SK-N-MC (cell line): ENCODE data around the gene SEPTIN8.

Experiments used
- DNase-seq: peaks from one replicate; pipeline ENCODE4 v3.0.0-alpha.2; 2011; ENCODE audit warnings: low read depth, low spot score
- H3K27ac ChIP-seq: fragments of 200-600 bp; sonication (generic); 2 replicates; pipeline ENCODE4 v1.5.1; 2016; ENCODE audit warnings: mixed run types
- H3K36me3 ChIP-seq: fragments of 200-600 bp; sonication (generic); 2 replicates; pipeline ENCODE4 v1.6.1; 2017; ENCODE audit warnings: antibody characterized with exemption, low read length, mixed read lengths; ENCODE audit not compliant: insufficient read depth
- H3K4me3 ChIP-seq: fragments of 200-600 bp; sonication (generic); 2 replicates; pipeline ENCODE4 v1.5.1; 2016
- H3K9ac ChIP-seq: fragments of 200-600 bp; sonication (generic); 2 replicates; pipeline ENCODE4 v1.8.0; 2017; ENCODE audit warnings: mixed run types, mixed read lengths; ENCODE audit not compliant: insufficient read length
- H3K9me3 ChIP-seq: fragments of 200-600 bp; sonication (generic); 2 replicates; pipeline ENCODE4 v1.6.1; 2017; ENCODE audit warnings: low read depth, mild to moderate bottlenecking, antibody characterized with exemption, low read length, moderate library complexity, mixed read lengths
- EZH2 ChIP-seq: fragments of 200-600 bp; sonication (generic); IDR thresholded peaks from one replicate; pipeline ENCODE4 v1.6.1; 2017; ENCODE audit warnings: antibody characterized with exemption
- FOXP2 ChIP-seq: optimal IDR thresholded peaks from 2 replicates; pipeline ENCODE3; 2011; ENCODE audit warnings: mild to moderate bottlenecking, moderate library complexity; ENCODE audit not compliant: insufficient read depth; ENCODE audit errors: extremely low read length, control extremely low read depth
- POLR2AphosphoS5 ChIP-seq: IDR thresholded peaks from 2 replicates; pipeline ENCODE4 v1.6.1; 2012; ENCODE audit warnings: mild to moderate bottlenecking, low read depth, low read length, borderline replicate concordance

SEPTIN8 gene

DNA sequence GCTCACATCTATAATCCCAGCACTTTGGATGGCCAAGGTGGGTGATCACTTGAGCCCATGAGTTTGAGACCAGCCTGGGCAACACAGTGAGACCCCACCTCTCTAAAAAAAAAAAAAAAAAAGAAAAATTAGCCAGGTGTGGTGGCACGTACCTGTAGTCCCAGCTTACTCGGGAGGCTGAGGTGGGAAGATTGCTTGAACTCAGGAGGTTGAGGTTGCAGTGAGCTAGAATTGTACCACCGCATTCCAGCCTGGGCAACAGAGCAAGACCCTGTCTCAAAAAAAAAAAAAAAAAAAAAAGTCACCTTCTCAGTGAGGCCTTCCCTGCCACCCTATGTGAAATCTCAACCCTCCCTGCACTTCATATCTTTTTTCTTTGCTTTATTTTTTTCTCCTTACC, 14.0 kb upstream of the SEPTIN8 start:
- H3K9me3 ChIP-seq = no peaks in the 10 kb centered on the region
- H3K9ac ChIP-seq = no peak overlapping the region
- DNase-seq = no peak
- H3K27ac ChIP-seq = no peak overlapping the region
- TF ChIP-seq EZH2 (no peak), POLR2AphosphoS5 (no peak), FOXP2 (no peak)
- no peak overlapping the region for H3K4me3 ChIP-seq
- no peaks in the 10 kb centered on the region for H3K36me3 ChIP-seq

DNA sequence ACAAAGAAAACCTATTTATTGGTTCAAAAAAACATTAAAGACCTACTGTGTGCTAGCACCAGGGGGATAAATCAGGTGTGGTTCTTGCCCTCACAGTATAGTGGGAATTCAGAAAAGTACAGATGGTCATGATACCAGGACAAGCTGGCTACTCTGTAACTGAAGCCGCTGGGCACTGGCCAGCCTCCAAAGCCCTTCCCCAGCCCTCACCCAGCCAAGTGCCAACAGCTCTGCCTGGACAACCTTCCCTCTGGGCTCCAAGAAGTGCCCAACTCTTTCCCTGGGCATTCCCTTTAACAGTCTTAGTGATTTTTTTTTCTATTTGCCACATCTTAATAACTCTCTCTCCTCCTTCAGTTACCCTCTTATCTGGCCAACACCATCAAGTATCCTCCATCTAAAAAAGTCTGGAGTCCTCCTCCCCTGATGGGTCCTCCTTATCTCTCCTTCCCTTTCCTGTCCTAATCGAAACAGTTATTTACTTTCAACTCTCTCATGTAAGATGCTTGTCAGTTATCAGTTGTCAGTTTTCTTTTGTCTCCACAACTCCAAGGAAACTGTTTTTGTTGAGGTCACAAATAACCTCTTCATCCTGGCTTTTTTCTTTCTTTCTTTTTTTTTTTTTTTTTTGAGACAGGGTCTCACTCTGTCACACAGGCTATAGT, 13.3 kb upstream of the SEPTIN8 start:
- no peak for TF ChIP-seq EZH2
- no peak overlapping the region for H3K27ac ChIP-seq
- no peaks in the 10 kb centered on the region for H3K36me3 ChIP-seq
- no peak overlapping the region for H3K4me3 ChIP-seq
- H3K9ac ChIP-seq = no peak overlapping the region
- no peaks in the 10 kb centered on the region for H3K9me3 ChIP-seq
- no peak for DNase-seq

- Histone ChIP-seq H3K4me3 (no peak overlapping the region), H3K9ac (no peak overlapping the region), H3K27ac (no peak overlapping the region), H3K9me3 (no peaks in the 10 kb centered on the region), H3K36me3 (no peaks in the 10 kb centered on the region)
- no peak for TF ChIP-seq FOXP2
- TF ChIP-seq EZH2 = no peak
- TF ChIP-seq POLR2AphosphoS5 = no peak
- DNase-seq = no peak
Measured at GRCh38 chr5:132788990-132789886, 12.2 kb upstream of the SEPTIN8 start.

- TF ChIP-seq EZH2 = no peak
- no peak for TF ChIP-seq POLR2AphosphoS5
- no peak for TF ChIP-seq FOXP2
- H3K36me3 ChIP-seq = no peaks in the 10 kb centered on the region
- no peak overlapping the region for H3K4me3 ChIP-seq
- no peak for DNase-seq
- no peak overlapping the region for H3K27ac ChIP-seq
- H3K9ac ChIP-seq = no peak overlapping the region
- no peaks in the 10 kb centered on the region for H3K9me3 ChIP-seq
Measured at GRCh38 chr5:132788508-132788907, 11.5 kb upstream of the SEPTIN8 start.

DNA sequence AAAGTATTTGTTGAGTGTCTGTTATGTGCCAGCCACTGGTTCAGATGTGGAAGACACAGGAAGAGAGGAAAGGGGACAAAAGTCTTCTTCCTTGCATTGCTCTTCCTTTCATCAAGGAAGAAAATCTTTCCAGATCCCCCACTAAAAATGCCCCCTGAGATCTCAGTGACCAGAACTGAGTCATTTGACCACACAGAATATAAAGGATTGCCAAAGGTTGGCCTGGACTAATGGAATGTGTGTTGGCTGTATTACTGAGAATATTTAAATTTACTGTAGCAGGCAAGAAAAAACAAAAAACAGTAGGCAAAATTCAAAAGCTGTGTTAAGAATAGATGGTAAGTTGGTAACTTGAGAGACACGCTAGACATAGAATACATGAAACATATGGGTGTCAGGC, 10.0 kb upstream of the SEPTIN8 start:
- Histone ChIP-seq H3K27ac (no peak overlapping the region), H3K36me3 (no peaks in the 10 kb centered on the region), H3K4me3 (no peak overlapping the region), H3K9ac (no peak overlapping the region), H3K9me3 (no peaks in the 10 kb centered on the region)
- DNase-seq = no peak
- TF ChIP-seq POLR2AphosphoS5 (no peak), FOXP2 (no peak), EZH2 (no peak)

GRCh38 chr5:132785864-132786263, 8.8 kb upstream of the SEPTIN8 start:
- Histone ChIP-seq H3K9me3 (no peaks in the 10 kb centered on the region), H3K9ac (no peak overlapping the region), H3K36me3 (no peaks in the 10 kb centered on the region), H3K4me3 (no peak overlapping the region), H3K27ac (no peak overlapping the region)
- DNase-seq = no peak
- TF ChIP-seq POLR2AphosphoS5 = no peak
- no peak for TF ChIP-seq FOXP2
- TF ChIP-seq EZH2 = no peak

DNA sequence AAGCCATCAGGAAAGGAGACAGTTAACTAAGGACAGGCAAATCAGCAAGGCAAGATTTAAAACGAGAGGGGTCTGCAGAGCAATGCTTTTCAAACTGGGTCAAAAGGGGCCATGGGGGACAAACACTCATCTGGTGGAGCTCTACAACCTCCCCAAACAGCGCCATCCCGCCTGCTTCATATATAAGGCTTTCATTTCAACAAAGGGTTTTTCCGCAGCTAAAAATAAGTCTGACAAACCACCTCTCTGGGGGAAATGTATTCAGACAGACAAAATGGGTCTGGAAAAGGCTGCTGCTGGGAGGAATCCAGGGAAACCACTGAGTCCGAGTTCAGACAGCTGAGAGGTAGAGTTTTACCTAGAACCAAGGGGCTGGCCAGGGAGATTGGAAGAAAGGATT, 8.3 kb upstream of the SEPTIN8 start:
- TF ChIP-seq POLR2AphosphoS5 = no peak
- no peak for TF ChIP-seq FOXP2
- no peak for TF ChIP-seq EZH2
- no peaks in the 10 kb centered on the region for H3K36me3 ChIP-seq
- H3K9ac ChIP-seq = no peak overlapping the region
- H3K27ac ChIP-seq = no peak overlapping the region
- DNase-seq = no peak
- H3K9me3 ChIP-seq = no peaks in the 10 kb centered on the region
- no peak overlapping the region for H3K4me3 ChIP-seq

- no peak overlapping the region for H3K27ac ChIP-seq
- H3K4me3 ChIP-seq = no peak overlapping the region
- no peaks in the 10 kb centered on the region for H3K36me3 ChIP-seq
- H3K9me3 ChIP-seq = no peaks in the 10 kb centered on the region
- no peak for DNase-seq
- TF ChIP-seq FOXP2 (no peak), EZH2 (no peak), POLR2AphosphoS5 (no peak)
- H3K9ac ChIP-seq = no peak overlapping the region
Measured at GRCh38 chr5:132782101-132782500, 5.1 kb upstream of the SEPTIN8 start.

GRCh38 chr5:132781029-132781428, 4.0 kb upstream of the SEPTIN8 start:
- no peak for DNase-seq
- H3K9ac ChIP-seq = no peak overlapping the region
- TF ChIP-seq FOXP2 = no peak
- TF ChIP-seq EZH2 = no peak

More at GRCh38 chr5:132781029-132781428, 4.0 kb upstream of the SEPTIN8 start:
- Histone ChIP-seq H3K36me3 (no peaks in the 10 kb centered on the region), H3K4me3 (no peak overlapping the region), H3K9me3 (no peaks in the 10 kb centered on the region), H3K27ac (no peak overlapping the region)
